DOHH2 (cell line): ENCODE data around the gene LILRB2.

Source experiments
- H3F3A ChIP-seq: fragments of 200-600 bp; sonication (generic), shearing (Covaris generic); 2 replicates; pipeline ENCODE4 v1.6.0; 2016; ENCODE audit warnings: antibody characterized with exemption, mild to moderate bottlenecking; ENCODE audit not compliant: control insufficient read depth, insufficient read depth
- H3K27ac ChIP-seq: fragments of 200-600 bp; sonication (generic); 2 replicates; pipeline ENCODE4 v1.5.1; 2014; ENCODE audit warnings: low read depth, mild to moderate bottlenecking, low read length, moderate library complexity
- H3K27me3 ChIP-seq: fragments of 200-600 bp; sonication (generic); 2 replicates; pipeline ENCODE4 v1.6.1; 2014; ENCODE audit warnings: mild to moderate bottlenecking, low read length, mixed read lengths; ENCODE audit not compliant: control insufficient read depth
- H3K36me3 ChIP-seq: fragments of 200-600 bp; sonication (generic); 2 replicates; pipeline ENCODE4 v1.6.1; 2014; ENCODE audit warnings: mild to moderate bottlenecking, low read length, moderate library complexity, mixed read lengths; ENCODE audit not compliant: control insufficient read depth
- H3K4me1 ChIP-seq: fragments of 200-600 bp; sonication (generic); 2 replicates; pipeline ENCODE4 v1.6.1; 2014; ENCODE audit warnings: mild to moderate bottlenecking, low read length, mixed read lengths; ENCODE audit not compliant: control insufficient read depth
- H3K4me2 ChIP-seq: fragments of 200-600 bp; sonication (generic); 2 replicates; pipeline ENCODE4 v1.6.0; 2014; ENCODE audit warnings: mild to moderate bottlenecking, low read length, moderate library complexity
- H3K4me3 ChIP-seq: fragments of 200-600 bp; sonication (generic); 2 replicates; pipeline ENCODE4 v1.5.1; 2014; ENCODE audit warnings: mild to moderate bottlenecking, low read length, mixed read lengths
- H3K79me2 ChIP-seq: fragments of 200-600 bp; sonication (generic); 2 replicates; pipeline ENCODE4 v1.6.1; 2014; ENCODE audit warnings: mild to moderate bottlenecking, low read length, mixed read lengths; ENCODE audit not compliant: control insufficient read depth
- H3K9me2 ChIP-seq: fragments of 200-600 bp; sonication (generic); replicated peaks from 2 replicates; pipeline ENCODE4 v1.6.1; 2014; ENCODE audit warnings: mild to moderate bottlenecking, low read length, mixed read lengths; ENCODE audit not compliant: control insufficient read depth
- H3K9me3 ChIP-seq: fragments of 200-600 bp; sonication (generic); 2 replicates; pipeline ENCODE4 v1.6.1; 2014; ENCODE audit warnings: antibody characterized with exemption, low read length, mixed read lengths; ENCODE audit not compliant: control insufficient read depth, insufficient read depth
- H4K20me1 ChIP-seq: fragments of 200-600 bp; sonication (generic); 2 replicates; pipeline ENCODE4 v1.6.0; 2014; ENCODE audit warnings: low read depth, mild to moderate bottlenecking, antibody characterized with exemption, low read length, moderate library complexity; ENCODE audit not compliant: control insufficient read depth, insufficient read depth
- CTCF ChIP-seq: fragments of 200-600 bp; sonication (generic); IDR thresholded peaks from one replicate; pipeline ENCODE4 v1.5.1; 2014; ENCODE audit warnings: antibody characterized with exemption, mild to moderate bottlenecking, low read depth, low read length; ENCODE audit not compliant: poor library complexity, severe bottlenecking
- EZH2phosphoT487 ChIP-seq: fragments of 200-600 bp; sonication (generic); IDR thresholded peaks from 2 replicates; pipeline ENCODE4 v1.6.1; 2017; ENCODE audit warnings: borderline replicate concordance, mild to moderate bottlenecking, antibody characterized with exemption, low read length, moderate library complexity, mixed read lengths

LILRB2 gene

GRCh38 chr19:54271106-54271505 lies 9.8 kb downstream of the LILRB2 start:
- Histone ChIP-seq H3K9me2 (no peaks in the 10 kb centered on the region), H3F3A (no peaks in the 10 kb centered on the region), H3K4me1 (no peaks in the 10 kb centered on the region), H3K79me2 (no peaks in the 10 kb centered on the region), H3K4me2 (no peak overlapping the region), H3K27ac (no peak overlapping the region), H3K4me3 (no peak overlapping the region), H3K27me3 (peaks cover 30% of the 10 kb centered on the region), H3K36me3 (no peaks in the 10 kb centered on the region), H3K9me3 (no peaks in the 10 kb centered on the region), H4K20me1 (no peaks in the 10 kb centered on the region)
- TF ChIP-seq EZH2phosphoT487 = no peak
- no peak for TF ChIP-seq CTCF

- Histone ChIP-seq H3K4me1 (no peaks in the 10 kb centered on the region), H3K36me3 (no peaks in the 10 kb centered on the region), H3K27ac (no peak overlapping the region), H3K4me3 (no peak overlapping the region), H3K9me2 (no peaks in the 10 kb centered on the region), H3K9me3 (no peaks in the 10 kb centered on the region), H3K79me2 (no peaks in the 10 kb centered on the region), H3F3A (no peaks in the 10 kb centered on the region), H3K27me3 (peaks cover 34% of the 10 kb centered on the region), H4K20me1 (no peaks in the 10 kb centered on the region), H3K4me2 (no peak overlapping the region)
- TF ChIP-seq CTCF (no peak), EZH2phosphoT487 (no peak)
Measured at GRCh38 chr19:54268936-54269335, 12.0 kb downstream of the LILRB2 start.

- Histone ChIP-seq H3K36me3 (no peaks in the 10 kb centered on the region), H3K4me2 (no peak overlapping the region), H3K79me2 (no peaks in the 10 kb centered on the region), H3K4me1 (no peaks in the 10 kb centered on the region), H3K4me3 (no peak overlapping the region), H3K9me3 (no peaks in the 10 kb centered on the region), H3K9me2 (no peaks in the 10 kb centered on the region), H4K20me1 (no peaks in the 10 kb centered on the region), H3K27me3 (peaks cover 30% of the 10 kb centered on the region), H3K27ac (no peak overlapping the region), H3F3A (no peaks in the 10 kb centered on the region)
- TF ChIP-seq EZH2phosphoT487 = no peak
- TF ChIP-seq CTCF = peak; percentile 84
Measured at GRCh38 chr19:54266133-54266532, 14.8 kb downstream of the LILRB2 start.

- H3F3A ChIP-seq = no peaks in the 10 kb centered on the region
- H3K4me3 ChIP-seq = no peak overlapping the region
- no peaks in the 10 kb centered on the region for H3K9me3 ChIP-seq
- H3K4me2 ChIP-seq = no peak overlapping the region
- no peaks in the 10 kb centered on the region for H3K79me2 ChIP-seq
- peaks cover 10% of the 10 kb centered on the region; the same call in 1 of the 2 replicates for H3K27me3 ChIP-seq
- H3K9me2 ChIP-seq = no peaks in the 10 kb centered on the region
- no peaks in the 10 kb centered on the region for H3K4me1 ChIP-seq
- no peak overlapping the region for H3K27ac ChIP-seq
- no peaks in the 10 kb centered on the region for H3K36me3 ChIP-seq
- TF ChIP-seq CTCF (no peak), EZH2phosphoT487 (no peak)
- H4K20me1 ChIP-seq = no peaks in the 10 kb centered on the region
Measured at GRCh38 chr19:54262470-54262869, 18.4 kb downstream of the LILRB2 start.
